HepG2 (cell line): ENCODE measurements around the gene PPP1R27. TPM values are rescaled to one million over a fixed set of nuclear protein-coding genes. Genes with fewer than 3 reads are reported as not detected.

Experiments used
- ATAC-seq: fragments of 200-7000 bp; cut with Tn5 transposase; 3 replicates; pipeline ENCODE4 v1.9.1; 2020; ENCODE audit warnings: mild to moderate bottlenecking, moderate library complexity
- BruUV-seq: library from RNA; stranded (reverse); fragments of 400-500 nt; replicated peaks from 2 replicates; lab custom pipeline; 2021; lab: Mats Ljungman, UMichigan
- CTCF ChIA-PET: fragments of 300-600 bp; formaldehyde crosslinking; extraction: SDS; loops from one replicate; lab custom pipeline; 2021; ENCODE audit warnings: low total read pairs, inconsistent platforms, low intra/inter-chr PET ratio; lab: Yijun Ruan, JAX
- POLR2A ChIA-PET: fragments of 350-600 bp; sonication (Branson Sonifier 250); formaldehyde crosslinking; loops from one replicate; lab custom pipeline; 2020; ENCODE audit warnings: antibody characterized with exemption, inconsistent platforms; lab: Yijun Ruan, JAX
- DNase-seq: peaks from one replicate; pipeline ENCODE4 v3.0.0-alpha.2; 2015; ENCODE audit warnings: low spot score
- FAIRE-seq: peaks from 3 replicates; lab custom pipeline; 2011; peaks lifted over from hg19 to GRCh38; lab: Jason Lieb, UNC
- H2AFZ ChIP-seq: one replicate; pipeline ENCODE4 v1.6.1; 2011; ENCODE audit warnings: low read length, inconsistent platforms
- H3K27ac ChIP-seq: fragments of 300-600 bp; 3 replicates; pipeline ENCODE4 v1.8.0; 2011; ENCODE audit warnings: mixed run types, mild to moderate bottlenecking, mixed read lengths, low read length, inconsistent platforms; ENCODE audit not compliant: insufficient read depth; ENCODE audit errors: extremely low read length
- H3K27me3 ChIP-seq, 2 experiments: fragments of 200-600 bp in 1 of 2; 2 replicates in 1 of 2; 3 replicates in 1 of 2; pipeline versions ENCODE4 v1.6.0 to v1.8.0; 2011; ENCODE audit warnings: low read length in 2 of 2, mild to moderate bottlenecking in 2 of 2, moderate library complexity in 2 of 2, inconsistent platforms in 1 of 2; ENCODE audit not compliant: insufficient read depth in 2 of 2, control insufficient read depth in 1 of 2
- H3K36me3 ChIP-seq, 2 experiments: fragments of 200-600 bp in 1 of 2; replicated peaks in 1 of 2; 2 replicates in 1 of 2; 3 replicates in 1 of 2; pipeline versions ENCODE4 v1.5.1 to v1.8.0; 2011; ENCODE audit warnings: low read length in 2 of 2, inconsistent platforms in 1 of 2; ENCODE audit not compliant: insufficient read depth in 2 of 2, control insufficient read depth in 1 of 2
- H3K4me1 ChIP-seq: 2 replicates; pipeline ENCODE4 v1.5.1; 2012; ENCODE audit warnings: low read length, inconsistent platforms; ENCODE audit not compliant: insufficient read depth
- H3K4me2 ChIP-seq: 2 replicates; pipeline ENCODE4 v1.6.0; 2011; ENCODE audit warnings: low read depth, low read length, inconsistent platforms
- H3K4me3 ChIP-seq, 3 experiments: fragments of 200-600 bp in 1 of 3; sonication (generic), shearing (Covaris generic) in 1 of 3; replicated peaks in 1 of 3; 2 replicates each; pipeline ENCODE4 v1.5.1; 2011 to 2016; ENCODE audit warnings: low read length in 3 of 3, inconsistent platforms in 2 of 3, low read depth in 2 of 3, mild to moderate bottlenecking in 2 of 3, control low read depth in 1 of 3, mixed read lengths in 1 of 3; ENCODE audit not compliant: insufficient read depth in 1 of 3
- H3K79me2 ChIP-seq: one replicate; pipeline ENCODE4 v1.6.1; 2011; ENCODE audit warnings: low read length, inconsistent platforms; ENCODE audit not compliant: insufficient read depth
- H3K9ac ChIP-seq: 2 replicates; pipeline ENCODE4 v1.6.0; 2011; ENCODE audit warnings: mild to moderate bottlenecking, low read depth, low read length, inconsistent platforms; ENCODE audit not compliant: insufficient read depth
- H3K9me3 ChIP-seq: 2 replicates; pipeline ENCODE4 v1.5.1; 2012; ENCODE audit warnings: mild to moderate bottlenecking, low read length
- H4K20me1 ChIP-seq: 2 replicates; pipeline ENCODE4 v1.6.0; 2011; ENCODE audit warnings: inconsistent platforms, mild to moderate bottlenecking, low read length, moderate library complexity; ENCODE audit not compliant: insufficient read depth
- AGO2 ChIP-seq: fragments of 200-400 bp; formaldehyde crosslinking; optimal IDR thresholded peaks from 2 replicates; pipeline ENCODE3; 2017; ENCODE audit warnings: mild to moderate bottlenecking, low read depth, low read length, moderate library complexity
- ARHGAP35 ChIP-seq: sonication (generic); formaldehyde crosslinking; IDR thresholded peaks from 2 replicates; pipeline ENCODE4 v1.9.0; 2022; ENCODE audit warnings: mild to moderate bottlenecking, inconsistent platforms, moderate library complexity, missing genetic modification reagents, borderline replicate concordance
- ETV5 ChIP-seq: IDR thresholded peaks from 2 replicates; pipeline ENCODE4 v1.6.1; 2018; ENCODE audit warnings: missing biosample characterization, missing genetic modification reagents, inconsistent platforms, borderline replicate concordance
- HNRNPL ChIP-seq: fragments of 200-400 bp; formaldehyde crosslinking; IDR thresholded peaks from 2 replicates; pipeline ENCODE4 v1.6.1; 2017; ENCODE audit warnings: mild to moderate bottlenecking, low read depth, low read length
- HNRNPLL ChIP-seq: fragments of 200-400 bp; formaldehyde crosslinking; IDR thresholded peaks from 2 replicates; pipeline ENCODE4 v1.6.1; 2017; ENCODE audit warnings: mild to moderate bottlenecking, low read depth, low read length; ENCODE audit not compliant: poor library complexity, severe bottlenecking
- NKX3-1 ChIP-seq: sonication (generic); formaldehyde crosslinking; IDR thresholded peaks from 2 replicates; pipeline ENCODE4 v1.5.0; 2020; ENCODE audit warnings: missing genetic modification reagents
- NR1H2 ChIP-seq: sonication (generic); formaldehyde crosslinking; IDR thresholded peaks from 2 replicates; pipeline ENCODE4 v1.8.1; 2022; ENCODE audit warnings: low read depth, missing genetic modification reagents, borderline replicate concordance
- RBFOX2 ChIP-seq: fragments of 200-400 bp; formaldehyde crosslinking; IDR thresholded peaks from 2 replicates; pipeline ENCODE4 v1.6.1; 2017; ENCODE audit warnings: low read depth, mild to moderate bottlenecking, low read length
- U2AF1 ChIP-seq: fragments of 200-400 bp; formaldehyde crosslinking; optimal IDR thresholded peaks from 2 replicates; pipeline ENCODE3; 2017; ENCODE audit warnings: mild to moderate bottlenecking, low read depth, low read length
- ZFP1 ChIP-seq: IDR thresholded peaks from 2 replicates; pipeline ENCODE4 v1.6.1; 2016
- ZNF20 ChIP-seq: sonication (generic); formaldehyde crosslinking; IDR thresholded peaks from 2 replicates; pipeline ENCODE4 v1.4.0; 2020; ENCODE audit warnings: mild to moderate bottlenecking, moderate library complexity, missing genetic modification reagents
- WGBS: methylation state at CpG from one replicate; pipeline ENCODE4 v1.1.6; 2017; ENCODE audit warnings: low lambda C conversion rate; 5-methylcytosine and 5-hydroxymethylcytosine counted together
- in situ Hi-C: cut with HindIII; loops from 2 replicates; pipeline ENCODE4 v1.10.0; 2017; ENCODE audit warnings: low pct_unique_long_range_greater_than_20kb; ENCODE audit not compliant: extremely low pct_ligation_motif_present
- intact Hi-C: fragments of 100-400 bp; cut with micrococcal nuclease; formaldehyde crosslinking; loops from one replicate; pipeline ENCODE4 v1.10.0; 2022; ENCODE audit not compliant: unreplicated experiment
- polyA plus RNA-seq, 8 experiments: library from polyadenylated mRNA; depleted of rRNA in 3 of 8; stranded (reverse) in 7 of 8; unstranded in 1 of 8; fragments of >200 nt; fragmentation: Illumina TruSeq in 4 of 8; extraction: Trizol in 4 of 8; gene quantifications; 2 replicates each; pipeline versions ENCODE4 v1.2.1 to v1.2.3, GENCODE V29; 2011 to 2016; ENCODE audit warnings: low read depth in 4 of 8, missing spikeins in 1 of 8, mixed read lengths in 1 of 8; ENCODE audit not compliant: insufficient read depth in 1 of 8
- total RNA-seq, 5 experiments: library from RNA; depleted of rRNA; stranded (reverse); fragments of >200 nt; fragmentation: Illumina TruSeq; extraction: Trizol; gene quantifications; 2 replicates each; pipeline ENCODE4 v1.2.3, GENCODE V29; 2016; ENCODE audit warnings: low read depth in 1 of 5
- TF ChIP-seq, protein P1 (sequence below): sonication (generic); formaldehyde crosslinking; IDR thresholded peaks from 2 replicates; pipeline ENCODE4 v1.4.0; 2020; ENCODE audit warnings: missing genetic modification reagents; ENCODE audit errors: not compliant biosample characterization
- TF ChIP-seq, protein P2 (sequence below): sonication (generic); formaldehyde crosslinking; IDR thresholded peaks from 2 replicates; pipeline ENCODE4 v1.5.1; 2020; ENCODE audit warnings: mild to moderate bottlenecking, missing genetic modification reagents, moderate library complexity
- TF ChIP-seq, protein P3 (sequence below): sonication (generic); formaldehyde crosslinking; IDR thresholded peaks from 2 replicates; pipeline ENCODE4 v1.4.0; 2020; ENCODE audit warnings: mild to moderate bottlenecking, missing genetic modification reagents
- TF ChIP-seq, protein P4 (sequence below): IDR thresholded peaks from 2 replicates; pipeline ENCODE4 v1.6.1; 2016; ENCODE audit warnings: low read depth

The PPP1R27 gene
- total and polyA plus RNA-seq, 2 of the 13 experiments (the other 11 are each of a cell fraction or from before 2014, with no cell fraction given) = 0.17 to 1.00 TPM

DNA sequence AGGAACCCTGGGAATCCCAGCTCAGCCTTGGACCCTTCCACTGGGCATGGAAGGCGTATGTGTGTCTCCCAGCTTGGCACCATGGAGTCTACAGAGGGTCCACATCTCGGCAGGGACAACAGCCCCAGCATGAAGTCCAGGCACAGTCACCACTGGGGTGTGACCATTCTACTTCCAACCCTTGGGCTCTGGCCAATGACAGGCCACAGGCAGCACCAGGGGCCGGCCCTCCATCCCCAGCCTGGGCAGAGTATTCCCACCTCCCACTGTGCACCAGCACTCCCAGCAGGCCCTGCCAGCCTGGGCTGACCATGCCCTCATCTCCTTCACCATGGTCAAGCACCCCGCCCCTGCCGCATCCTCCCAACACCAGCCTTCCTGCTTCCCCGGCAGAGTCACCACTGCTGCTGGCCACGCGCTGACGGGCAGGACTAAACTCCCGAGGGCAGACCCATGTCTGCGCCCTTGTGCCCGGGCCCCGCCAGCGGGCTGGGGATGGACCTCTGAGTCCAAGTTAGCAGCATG, 9.5 kb upstream of the PPP1R27 start:
- Histone ChIP-seq H3K79me2 (no peaks in the 10 kb centered on the region), H3K4me1 (peaks cover 15% of the 10 kb centered on the region), H3K9me3 (no peaks in the 10 kb centered on the region), H3K9ac (no peak overlapping the region), H3K36me3 (peaks cover 39 to 61% of the 10 kb centered on the region in 2 experiments), H3K4me3 (no peak overlapping the region), H2AFZ (no peak overlapping the region), H3K4me2 (no peak overlapping the region), H3K27ac (no peak overlapping the region), H4K20me1 (peaks cover 6% of the 10 kb centered on the region; the same call in 1 of the 2 replicates), H3K27me3 (no peaks in the 10 kb centered on the region)
- FAIRE-seq = no peak
- ChIA-PET POLR2A (interaction anchor here (1.2 to 3.8 kb wide), 5 partner anchors 11 to 22 kb away, joined by 3 to 30 read pairs (median 7); partner anchors contain the start of gene MCRIP1), CTCF (no interaction called here)
- WGBS = 96% methylated on average over 14 of the region's 14 CpGs
- peak; percentile 0; the same call in 2 of the 3 replicates for ATAC-seq
- intact Hi-C loops (no loop called here), in situ Hi-C loops (no loop called here)
- no peak for DNase-seq
- BruUV-seq = no TSS peak
- TF ChIP-seq, protein P1, sequence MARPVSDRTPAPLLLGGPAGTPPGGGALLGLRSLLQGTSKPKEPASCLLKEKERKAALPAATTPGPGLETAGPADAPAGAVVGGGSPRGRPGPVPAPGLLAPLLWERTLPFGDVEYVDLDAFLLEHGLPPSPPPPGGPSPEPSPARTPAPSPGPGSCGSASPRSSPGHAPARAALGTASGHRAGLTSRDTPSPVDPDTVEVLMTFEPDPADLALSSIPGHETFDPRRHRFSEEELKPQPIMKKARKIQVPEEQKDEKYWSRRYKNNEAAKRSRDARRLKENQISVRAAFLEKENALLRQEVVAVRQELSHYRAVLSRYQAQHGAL (CRISPR knock-in tag) = no peak
- TF ChIP-seq RBFOX2 = peak; percentile 79
- TF ChIP-seq ETV5 = no peak
- no peak for TF ChIP-seq NR1H2 (CRISPR knock-in tag)
- TF ChIP-seq ZFP1 (CRISPR knock-in tag) = no peak
- TF ChIP-seq ARHGAP35 (CRISPR knock-in tag) = no peak
- TF ChIP-seq ZNF20 (CRISPR knock-in tag) = no peak
- TF ChIP-seq HNRNPLL = peak; percentile 15
- TF ChIP-seq, protein P2, sequence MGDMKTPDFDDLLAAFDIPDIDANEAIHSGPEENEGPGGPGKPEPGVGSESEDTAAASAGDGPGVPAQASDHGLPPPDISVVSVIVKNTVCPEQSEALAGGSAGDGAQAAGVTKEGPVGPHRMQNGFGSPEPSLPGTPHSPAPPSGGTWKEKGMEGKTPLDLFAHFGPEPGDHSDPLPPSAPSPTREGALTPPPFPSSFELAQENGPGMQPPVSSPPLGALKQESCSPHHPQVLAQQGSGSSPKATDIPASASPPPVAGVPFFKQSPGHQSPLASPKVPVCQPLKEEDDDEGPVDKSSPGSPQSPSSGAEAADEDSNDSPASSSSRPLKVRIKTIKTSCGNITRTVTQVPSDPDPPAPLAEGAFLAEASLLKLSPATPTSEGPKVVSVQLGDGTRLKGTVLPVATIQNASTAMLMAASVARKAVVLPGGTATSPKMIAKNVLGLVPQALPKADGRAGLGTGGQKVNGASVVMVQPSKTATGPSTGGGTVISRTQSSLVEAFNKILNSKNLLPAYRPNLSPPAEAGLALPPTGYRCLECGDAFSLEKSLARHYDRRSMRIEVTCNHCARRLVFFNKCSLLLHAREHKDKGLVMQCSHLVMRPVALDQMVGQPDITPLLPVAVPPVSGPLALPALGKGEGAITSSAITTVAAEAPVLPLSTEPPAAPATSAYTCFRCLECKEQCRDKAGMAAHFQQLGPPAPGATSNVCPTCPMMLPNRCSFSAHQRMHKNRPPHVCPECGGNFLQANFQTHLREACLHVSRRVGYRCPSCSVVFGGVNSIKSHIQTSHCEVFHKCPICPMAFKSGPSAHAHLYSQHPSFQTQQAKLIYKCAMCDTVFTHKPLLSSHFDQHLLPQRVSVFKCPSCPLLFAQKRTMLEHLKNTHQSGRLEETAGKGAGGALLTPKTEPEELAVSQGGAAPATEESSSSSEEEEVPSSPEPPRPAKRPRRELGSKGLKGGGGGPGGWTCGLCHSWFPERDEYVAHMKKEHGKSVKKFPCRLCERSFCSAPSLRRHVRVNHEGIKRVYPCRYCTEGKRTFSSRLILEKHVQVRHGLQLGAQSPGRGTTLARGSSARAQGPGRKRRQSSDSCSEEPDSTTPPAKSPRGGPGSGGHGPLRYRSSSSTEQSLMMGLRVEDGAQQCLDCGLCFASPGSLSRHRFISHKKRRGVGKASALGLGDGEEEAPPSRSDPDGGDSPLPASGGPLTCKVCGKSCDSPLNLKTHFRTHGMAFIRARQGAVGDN = peak; percentile 8; the same call in 1 of the 2 replicates
- TF ChIP-seq, protein P3, sequence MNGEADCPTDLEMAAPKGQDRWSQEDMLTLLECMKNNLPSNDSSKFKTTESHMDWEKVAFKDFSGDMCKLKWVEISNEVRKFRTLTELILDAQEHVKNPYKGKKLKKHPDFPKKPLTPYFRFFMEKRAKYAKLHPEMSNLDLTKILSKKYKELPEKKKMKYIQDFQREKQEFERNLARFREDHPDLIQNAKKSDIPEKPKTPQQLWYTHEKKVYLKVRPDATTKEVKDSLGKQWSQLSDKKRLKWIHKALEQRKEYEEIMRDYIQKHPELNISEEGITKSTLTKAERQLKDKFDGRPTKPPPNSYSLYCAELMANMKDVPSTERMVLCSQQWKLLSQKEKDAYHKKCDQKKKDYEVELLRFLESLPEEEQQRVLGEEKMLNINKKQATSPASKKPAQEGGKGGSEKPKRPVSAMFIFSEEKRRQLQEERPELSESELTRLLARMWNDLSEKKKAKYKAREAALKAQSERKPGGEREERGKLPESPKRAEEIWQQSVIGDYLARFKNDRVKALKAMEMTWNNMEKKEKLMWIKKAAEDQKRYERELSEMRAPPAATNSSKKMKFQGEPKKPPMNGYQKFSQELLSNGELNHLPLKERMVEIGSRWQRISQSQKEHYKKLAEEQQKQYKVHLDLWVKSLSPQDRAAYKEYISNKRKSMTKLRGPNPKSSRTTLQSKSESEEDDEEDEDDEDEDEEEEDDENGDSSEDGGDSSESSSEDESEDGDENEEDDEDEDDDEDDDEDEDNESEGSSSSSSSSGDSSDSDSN (CRISPR knock-in tag) = no peak
- TF ChIP-seq U2AF1 = no peak
- 0 out of 2 replicates have a peak, but pooled peaks have one; percentile 2 for TF ChIP-seq NKX3-1 (CRISPR knock-in tag)
- TF ChIP-seq, protein P4, sequence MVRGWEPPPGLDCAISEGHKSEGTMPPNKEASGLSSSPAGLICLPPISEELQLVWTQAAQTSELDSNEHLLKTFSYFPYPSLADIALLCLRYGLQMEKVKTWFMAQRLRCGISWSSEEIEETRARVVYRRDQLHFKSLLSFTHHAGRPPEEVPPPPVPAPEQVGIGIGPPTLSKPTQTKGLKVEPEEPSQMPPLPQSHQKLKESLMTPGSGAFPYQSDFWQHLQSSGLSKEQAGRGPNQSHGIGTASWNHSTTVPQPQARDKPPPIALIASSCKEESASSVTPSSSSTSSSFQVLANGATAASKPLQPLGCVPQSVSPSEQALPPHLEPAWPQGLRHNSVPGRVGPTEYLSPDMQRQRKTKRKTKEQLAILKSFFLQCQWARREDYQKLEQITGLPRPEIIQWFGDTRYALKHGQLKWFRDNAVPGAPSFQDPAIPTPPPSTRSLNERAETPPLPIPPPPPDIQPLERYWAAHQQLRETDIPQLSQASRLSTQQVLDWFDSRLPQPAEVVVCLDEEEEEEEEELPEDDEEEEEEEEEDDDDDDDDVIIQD (CRISPR knock-in tag) = no peak
- peak; percentile 65; the same call in 1 of the 2 replicates for TF ChIP-seq HNRNPL
- peak; percentile 84 for TF ChIP-seq AGO2
